Keratinocyte (primary cell): ENCODE results near the gene LMBR1.
"Not testable (repeated sequence)": the region's sequence is repeated elsewhere in the genome, so short reads cannot be mapped to it uniquely, and the experiment has no call there.

Experiments
- CTCF ChIP-seq, 3 experiments: IDR thresholded peaks in 1 of 3; conservative IDR thresholded peaks in 1 of 3; optimal IDR thresholded peaks in 1 of 3; 2 replicates in 2 of 3; 3 replicates in 1 of 3; pipeline versions ENCODE3 to v1.5.1; 2011; ENCODE audit warnings: low read length in 3 of 3, mild to moderate bottlenecking in 3 of 3, moderate library complexity in 2 of 3, control low read depth in 1 of 3, inconsistent platforms in 1 of 3; ENCODE audit not compliant: insufficient read depth in 2 of 3; ENCODE audit errors: extremely low read depth in 1 of 3
- EZH2 ChIP-seq: IDR thresholded peaks from one replicate; pipeline ENCODE4 v1.6.1; 2012; ENCODE audit warnings: inconsistent platforms, mild to moderate bottlenecking, low read length, moderate library complexity

DNA sequence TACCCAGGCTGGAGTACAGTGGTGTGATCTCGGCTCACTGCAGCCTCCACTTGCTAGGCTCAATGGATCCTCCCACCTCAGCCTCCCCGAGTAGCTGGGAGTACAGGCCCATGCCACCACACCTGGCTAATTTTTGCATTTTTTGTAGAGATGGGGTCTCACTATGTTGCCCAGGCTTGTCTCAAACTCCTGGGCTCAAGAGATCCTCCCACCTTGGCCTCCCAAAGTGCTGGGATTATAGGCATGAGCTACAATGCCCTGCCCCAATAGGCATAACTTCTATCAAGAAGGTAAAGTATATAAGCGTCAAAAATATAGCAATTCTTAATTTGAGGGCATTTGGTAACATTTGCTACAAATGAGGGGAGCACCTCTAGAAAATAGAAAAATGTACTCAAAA lies 43.8 kb upstream of the LMBR1 start:
- TF ChIP-seq CTCF (optimal IDR thresholded peaks at IDR 0.05 in 1 of 3, IDR thresholded peaks at IDR 0.05 in 1 of 3, conservative IDR thresholded peaks at IDR 0.05 in 1 of 3; ENCODE audit: extremely low read depth in 1 of 3, insufficient read depth in 2 of 3, low read length in 3 of 3); EZH2: not testable (repeated sequence)
